Vagina (tissue), 2 donors: ENCODE results near the gene PSMD14.

Experiments
- CTCF ChIP-seq, 3 experiments: fragments of 450-650 bp in 2 of 3; fragments of 200-600 bp in 1 of 3; sonication (generic) in 1 of 3; IDR thresholded peaks; one replicate each; pipeline ENCODE4 v1.5.1; 2017 to 2019; ENCODE audit warnings: antibody characterized with exemption in 3 of 3, mild to moderate bottlenecking in 2 of 3, moderate library complexity in 2 of 3
- POLR2A ChIP-seq, 2 donors: fragments of 450-650 bp; IDR thresholded peaks; one replicate each; pipeline ENCODE4 v1.6.1; 2017; ENCODE audit warnings: antibody characterized with exemption in 2 of 2, mild to moderate bottlenecking in 2 of 2, moderate library complexity in 2 of 2

GRCh38 chr2:161352719-161353118 is 44.5 kb downstream of the PSMD14 start:
- no peak for TF ChIP-seq CTCF (IDR thresholded peaks at IDR 0.05)
- TF ChIP-seq POLR2A (IDR thresholded peaks at IDR 0.05): no peak
